Measurements from ENCODE around the gene HOXD13.

Gene HOXD13

DNA sequence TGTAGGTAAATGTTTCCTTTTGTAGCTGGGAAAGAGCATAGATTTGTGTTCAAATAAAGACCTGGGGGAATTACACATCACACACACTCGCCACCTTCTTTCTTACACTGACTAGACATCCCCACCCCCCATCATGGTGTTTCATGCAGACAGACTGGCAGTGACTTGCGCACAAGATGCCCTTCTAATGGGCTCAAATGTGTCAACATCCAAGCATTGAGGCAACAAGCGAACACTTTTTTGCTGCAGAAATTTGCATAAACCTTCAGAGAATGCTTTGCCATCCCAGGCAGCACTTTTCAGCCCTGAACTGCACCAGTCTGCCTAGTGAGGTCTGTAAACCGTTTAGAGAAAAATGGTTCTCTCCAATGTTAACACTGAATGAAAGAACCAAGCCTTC is 41.5 kb downstream of the HOXD13 start:
- DNase-seq (ENCODE audit: insufficient read length, low spot score) (no peak), FAIRE-seq (no peak)
- TF ChIP-seq, protein P1, sequence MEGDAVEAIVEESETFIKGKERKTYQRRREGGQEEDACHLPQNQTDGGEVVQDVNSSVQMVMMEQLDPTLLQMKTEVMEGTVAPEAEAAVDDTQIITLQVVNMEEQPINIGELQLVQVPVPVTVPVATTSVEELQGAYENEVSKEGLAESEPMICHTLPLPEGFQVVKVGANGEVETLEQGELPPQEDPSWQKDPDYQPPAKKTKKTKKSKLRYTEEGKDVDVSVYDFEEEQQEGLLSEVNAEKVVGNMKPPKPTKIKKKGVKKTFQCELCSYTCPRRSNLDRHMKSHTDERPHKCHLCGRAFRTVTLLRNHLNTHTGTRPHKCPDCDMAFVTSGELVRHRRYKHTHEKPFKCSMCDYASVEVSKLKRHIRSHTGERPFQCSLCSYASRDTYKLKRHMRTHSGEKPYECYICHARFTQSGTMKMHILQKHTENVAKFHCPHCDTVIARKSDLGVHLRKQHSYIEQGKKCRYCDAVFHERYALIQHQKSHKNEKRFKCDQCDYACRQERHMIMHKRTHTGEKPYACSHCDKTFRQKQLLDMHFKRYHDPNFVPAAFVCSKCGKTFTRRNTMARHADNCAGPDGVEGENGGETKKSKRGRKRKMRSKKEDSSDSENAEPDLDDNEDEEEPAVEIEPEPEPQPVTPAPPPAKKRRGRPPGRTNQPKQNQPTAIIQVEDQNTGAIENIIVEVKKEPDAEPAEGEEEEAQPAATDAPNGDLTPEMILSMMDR (IDR thresholded peaks at IDR 0.05; ENCODE audit: insufficient read depth, missing control alignments), result no peak

DNA sequence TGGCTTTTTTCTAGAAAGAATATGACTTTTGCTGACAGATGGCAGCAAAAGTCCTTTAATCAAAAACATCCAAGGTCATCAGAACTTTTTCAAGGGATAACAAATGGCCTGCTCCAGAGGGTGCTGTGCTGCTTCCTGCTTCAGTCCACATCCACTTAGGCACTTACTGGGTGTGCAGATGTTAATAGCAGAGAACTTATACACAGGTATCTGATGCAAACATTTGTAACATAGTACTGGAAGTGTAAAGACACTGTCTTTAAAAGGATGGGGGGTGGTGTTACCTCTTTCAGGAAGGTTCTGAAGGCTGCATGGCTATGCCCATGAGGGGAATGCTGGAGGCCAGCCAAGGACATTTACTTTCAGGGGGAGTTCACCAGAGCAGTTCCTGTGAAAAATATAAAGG is 42.5 kb downstream of the HOXD13 start:
- FAIRE-seq, result no peak

DNA sequence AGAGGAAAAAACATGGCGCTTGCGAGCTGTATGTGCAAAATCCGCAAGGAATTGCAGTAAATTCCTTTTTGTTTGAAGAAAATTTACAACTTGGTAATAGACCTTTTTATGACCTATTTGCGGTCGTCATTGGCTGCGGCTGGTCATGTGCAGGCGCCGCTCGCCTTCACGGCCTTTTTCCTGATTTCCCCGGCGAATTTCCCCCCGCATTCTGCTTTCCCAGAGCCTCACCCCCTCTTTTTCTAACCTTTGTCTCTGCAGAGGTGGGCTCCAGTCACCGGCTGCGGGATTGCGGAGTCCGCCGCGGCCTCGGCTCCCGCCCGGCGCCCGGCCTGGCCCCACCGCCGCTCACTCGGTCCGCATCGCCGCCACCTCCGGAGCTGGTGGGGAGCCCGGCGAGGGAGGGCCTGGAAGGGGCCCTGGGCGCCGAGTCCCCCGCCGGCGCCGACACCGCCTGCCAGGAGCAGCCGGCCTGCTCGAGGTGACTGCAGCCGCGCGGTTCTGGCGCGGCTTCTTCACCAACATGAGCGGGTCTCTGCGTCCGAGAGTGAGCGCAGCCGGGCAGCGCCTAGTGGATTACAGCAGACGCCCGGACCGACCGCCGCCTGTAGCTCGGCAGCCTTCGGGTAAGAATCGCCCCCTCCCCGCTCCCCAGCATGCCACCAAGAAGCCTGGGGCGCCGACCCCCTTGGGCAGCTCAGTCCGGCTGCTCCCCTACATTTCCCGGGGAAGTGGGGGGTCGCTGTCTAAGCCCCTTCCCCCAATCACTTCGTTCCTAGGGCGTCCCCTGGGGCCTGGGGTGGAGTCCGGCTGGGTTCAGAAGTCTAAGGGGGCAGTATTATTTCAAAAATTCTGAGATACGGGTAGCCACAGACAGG is 44.1 kb downstream of the HOXD13 start:
- TF ChIP-seq, protein P1 (IDR thresholded peaks at IDR 0.05; ENCODE audit: insufficient read depth, missing control alignments), result no peak
- FAIRE-seq, result no peak
- DNase-seq (ENCODE audit: insufficient read length, low spot score), result no peak

More for the DNA sequence above, 42.5 kb downstream of the HOXD13 start:
- TF ChIP-seq, protein P1 (IDR thresholded peaks at IDR 0.05; ENCODE audit: insufficient read depth, missing control alignments), result no peak
- DNase-seq (ENCODE audit: insufficient read length, low spot score), result no peak

DNA sequence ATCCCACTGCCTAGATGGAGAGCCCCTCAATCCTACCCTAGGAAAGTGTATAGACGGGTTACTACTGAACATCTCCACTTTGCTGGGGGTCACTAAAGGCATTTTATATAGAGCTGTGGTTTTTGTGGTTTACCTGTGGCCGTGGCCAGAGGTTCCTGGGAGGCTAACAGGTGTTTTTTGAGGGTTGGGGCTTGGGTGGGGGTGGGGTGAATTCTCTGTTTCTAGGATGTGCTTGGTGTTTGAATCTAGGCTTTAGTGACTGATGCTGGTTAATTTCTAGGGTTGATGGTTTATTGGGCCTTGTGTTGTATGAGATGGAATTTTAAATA is 44.7 kb downstream of the HOXD13 start:
- FAIRE-seq, result no peak
- TF ChIP-seq, protein P1 (IDR thresholded peaks at IDR 0.05; ENCODE audit: insufficient read depth, missing control alignments), result no peak

DNA sequence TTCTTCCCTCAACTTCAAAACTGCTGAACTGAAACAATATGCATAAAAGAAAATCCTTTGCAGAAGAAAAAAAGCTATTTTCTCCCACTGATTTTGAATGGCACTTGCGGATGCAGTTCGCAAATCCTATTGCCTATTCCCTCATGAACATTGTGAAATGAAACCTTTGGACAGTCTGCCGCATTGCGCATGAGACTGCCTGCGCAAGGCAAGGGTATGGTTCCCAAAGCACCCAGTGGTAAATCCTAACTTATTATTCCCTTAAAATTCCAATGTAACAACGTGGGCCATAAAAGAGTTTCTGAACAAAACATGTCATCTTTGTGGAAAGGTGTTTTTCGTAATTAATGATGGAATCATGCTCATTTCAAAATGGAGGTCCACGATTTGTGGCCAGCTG is 45.4 kb downstream of the HOXD13 start:
- FAIRE-seq (no peak), DNase-seq (ENCODE audit: insufficient read length, low spot score) (no peak)
- TF ChIP-seq, protein P1 (IDR thresholded peaks at IDR 0.05; ENCODE audit: insufficient read depth, missing control alignments), result no peak

More for the DNA sequence above, 44.7 kb downstream of the HOXD13 start:
- DNase-seq (ENCODE audit: insufficient read length, low spot score), result no peak

DNA sequence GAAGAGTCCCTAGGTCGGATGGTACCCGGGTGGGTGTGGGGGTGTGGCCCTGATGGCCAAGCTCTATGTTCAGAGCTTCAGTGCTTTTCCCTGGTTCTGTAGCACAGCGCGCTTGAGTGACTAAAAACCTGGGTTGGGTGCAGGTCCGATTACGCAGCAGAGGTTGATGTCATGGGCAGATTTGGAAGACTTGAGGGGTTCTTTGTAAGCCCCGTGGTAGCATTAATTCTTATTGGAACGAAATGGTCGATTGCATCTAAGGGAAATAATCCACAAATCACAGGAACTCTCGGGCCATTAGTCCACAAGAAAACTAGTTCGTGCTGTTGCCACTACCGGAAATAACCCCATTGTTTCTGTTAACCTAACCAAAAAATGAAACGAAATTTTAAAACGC is 46.0 kb downstream of the HOXD13 start:
- no peak for DNase-seq (ENCODE audit: insufficient read length, low spot score)
- FAIRE-seq, result no peak
- TF ChIP-seq, protein P1 (IDR thresholded peaks at IDR 0.05; ENCODE audit: insufficient read depth, missing control alignments), result no peak

DNA sequence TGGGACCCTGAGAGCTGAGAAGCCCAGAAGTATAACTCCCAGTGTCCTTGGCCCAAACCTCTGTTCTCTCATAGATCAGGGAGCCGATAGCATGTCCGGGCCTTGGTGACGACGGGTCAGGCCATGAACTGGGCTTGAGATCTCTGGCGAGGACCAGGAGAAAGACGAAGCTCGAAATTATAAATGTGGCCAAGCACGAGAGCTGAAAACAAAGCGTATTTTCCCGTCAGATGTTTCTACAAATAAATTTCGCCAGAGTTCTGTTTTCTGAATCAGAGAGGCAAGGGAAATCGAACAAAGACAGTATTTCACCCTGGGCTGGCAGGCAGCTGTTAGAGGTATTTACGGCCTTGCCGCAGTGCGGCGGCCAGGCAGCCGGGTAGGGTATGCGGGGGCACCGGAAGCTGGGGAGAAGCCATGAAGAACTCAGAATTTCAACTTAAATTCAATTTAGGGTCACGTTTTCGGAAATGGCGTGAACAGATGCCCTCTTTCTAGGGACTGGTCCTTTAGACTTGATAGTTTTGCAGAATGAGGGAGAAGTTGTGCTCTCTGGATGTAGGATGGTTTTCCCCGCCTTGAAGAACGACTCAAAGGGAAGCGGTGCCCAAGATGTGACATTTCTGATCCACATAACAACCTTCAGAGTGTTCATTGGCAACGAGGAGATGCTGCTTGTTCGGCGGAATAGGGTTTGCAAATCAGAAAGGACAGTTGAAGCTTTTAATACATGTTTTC is 46.6 kb downstream of the HOXD13 start:
- FAIRE-seq, result no peak
- TF ChIP-seq, protein P1 (IDR thresholded peaks at IDR 0.05; ENCODE audit: insufficient read depth, missing control alignments), result no peak
- no peak for DNase-seq (ENCODE audit: insufficient read length, low spot score)
